K562 (cell line): ENCODE data around the gene MYMX. TPM values are rescaled to one million over a fixed set of nuclear protein-coding genes. Genes with fewer than 3 reads are reported as not detected.

ENCODE experiments used
- ADNP ChIP-seq: fragments of 200-800 bp; sonication (Bioruptor generic); IDR thresholded peaks from 2 replicates; pipeline ENCODE4 v1.6.1; 2016; ENCODE audit warnings: missing genetic modification characterization, missing compliant biosample characterization
- BHLHE40 ChIP-seq: IDR thresholded peaks from 2 replicates; pipeline ENCODE4 v1.6.1; 2011; ENCODE audit warnings: low read length, improper control_type of control experiment
- BRCA1 ChIP-seq, 2 experiments: fragments of 450-650 bp in 1 of 2; sonication (generic) in 1 of 2; formaldehyde crosslinking in 1 of 2; IDR thresholded peaks; 2 replicates each; pipeline versions ENCODE4 v1.5.0 to v1.6.1; 2017 to 2020; ENCODE audit warnings: mild to moderate bottlenecking in 1 of 2, missing genetic modification reagents in 1 of 2
- CEBPB ChIP-seq: fragments of 450-650 bp; IDR thresholded peaks from 2 replicates; pipeline ENCODE4 v1.6.1; 2016; ENCODE audit warnings: missing genetic modification characterization, missing compliant biosample characterization
- CEBPG ChIP-seq, 3 experiments: fragments of 200-800 bp in 1 of 3; sonication (Bioruptor generic) in 1 of 3; sonication (generic) in 1 of 3; formaldehyde crosslinking in 1 of 3; IDR thresholded peaks in 2 of 3; conservative IDR thresholded peaks in 1 of 3; 2 replicates each; pipeline versions ENCODE4 v1.6.1 to v1.8.0; 2016 to 2022; ENCODE audit warnings: missing compliant biosample characterization in 2 of 3, missing genetic modification characterization in 2 of 3, mild to moderate bottlenecking in 1 of 3, missing genetic modification reagents in 1 of 3
- E2F6 ChIP-seq, 2 experiments: IDR thresholded peaks; 2 replicates each; pipeline ENCODE4 v1.6.1; 2011; ENCODE audit warnings: borderline replicate concordance in 1 of 2, control low read depth in 1 of 2, low read depth in 1 of 2, low read length in 1 of 2, mild to moderate bottlenecking in 1 of 2, mixed read lengths in 1 of 2, moderate library complexity in 1 of 2; ENCODE audit not compliant: insufficient read depth in 1 of 2, insufficient read length in 1 of 2, poor library complexity in 1 of 2, severe bottlenecking in 1 of 2; ENCODE audit errors: extremely low read depth in 1 of 2
- GATAD2B ChIP-seq: fragments of 450-650 bp; IDR thresholded peaks from 2 replicates; pipeline ENCODE4 v1.6.1; 2017; ENCODE audit warnings: mild to moderate bottlenecking, borderline replicate concordance
- KLF13 ChIP-seq: fragments of 450-650 bp; IDR thresholded peaks from 2 replicates; pipeline ENCODE4 v1.6.1; 2016; ENCODE audit warnings: missing genetic modification characterization, low read depth, mild to moderate bottlenecking, missing compliant biosample characterization, moderate library complexity, borderline replicate concordance
- L3MBTL2 ChIP-seq: fragments of 450-650 bp; IDR thresholded peaks from 2 replicates; pipeline ENCODE4 v1.6.1; 2016; ENCODE audit warnings: mild to moderate bottlenecking, moderate library complexity
- MBD1 ChIP-seq: fragments of 250-450 bp; sonication (Bioruptor Pico); IDR thresholded peaks from 2 replicates; pipeline ENCODE4 v1.8.0; 2022; ENCODE audit warnings: inconsistent platforms
- NFYB ChIP-seq: IDR thresholded peaks from 2 replicates; pipeline ENCODE4 v1.6.1; 2011; ENCODE audit warnings: mild to moderate bottlenecking, moderate library complexity; ENCODE audit not compliant: insufficient read length; ENCODE audit errors: extremely low read depth
- PHF21A ChIP-seq: fragments of 450-650 bp; IDR thresholded peaks from 2 replicates; pipeline ENCODE4 v1.6.1; 2017; ENCODE audit warnings: low read depth, borderline replicate concordance
- PML ChIP-seq: IDR thresholded peaks from 2 replicates; pipeline ENCODE4 v1.6.1; 2012; ENCODE audit warnings: low read length, inconsistent platforms
- PYGO2 ChIP-seq: fragments of 450-650 bp; IDR thresholded peaks from 2 replicates; pipeline ENCODE4 v1.6.1; 2016; ENCODE audit warnings: mild to moderate bottlenecking, missing genetic modification characterization, moderate library complexity, missing compliant biosample characterization
- RBM39 ChIP-seq: fragments of 200-400 bp; formaldehyde crosslinking; optimal IDR thresholded peaks from 2 replicates; pipeline ENCODE3; 2018; ENCODE audit warnings: low read depth, low read length
- RCOR1 ChIP-seq, 2 experiments: IDR thresholded peaks; 2 replicates each; pipeline ENCODE4 v1.6.1; 2012; ENCODE audit warnings: low read depth in 2 of 2, low read length in 2 of 2, borderline replicate concordance in 1 of 2, improper control_type of control experiment in 1 of 2
- SAP30 ChIP-seq: fragments of 200-600 bp; sonication (generic); IDR thresholded peaks from 2 replicates; pipeline ENCODE4 v1.6.1; 2012; ENCODE audit warnings: borderline replicate concordance, low read depth, mild to moderate bottlenecking, moderate library complexity, low read length, control low read depth, inconsistent platforms; ENCODE audit not compliant: insufficient read depth, poor library complexity, severe bottlenecking
- SETDB1 ChIP-seq: IDR thresholded peaks from one replicate; pipeline ENCODE4 v1.6.1; 2012; ENCODE audit warnings: low read length, control low read depth, inconsistent platforms
- SIX5 ChIP-seq, 2 experiments: IDR thresholded peaks; 2 replicates each; pipeline ENCODE4 v1.6.1; 2011; ENCODE audit warnings: low read length in 2 of 2, borderline replicate concordance in 1 of 2, low read depth in 1 of 2, mild to moderate bottlenecking in 1 of 2, moderate library complexity in 1 of 2; ENCODE audit not compliant: insufficient read depth in 1 of 2
- SLC30A9 ChIP-seq: fragments of 250-450 bp; sonication (Bioruptor Pico); IDR thresholded peaks from 2 replicates; pipeline ENCODE4 v1.8.0; 2022; ENCODE audit warnings: mild to moderate bottlenecking, moderate library complexity
- SOX6 ChIP-seq: fragments of 450-650 bp; IDR thresholded peaks from 2 replicates; pipeline ENCODE4 v1.6.1; 2014; ENCODE audit warnings: mild to moderate bottlenecking
- TARDBP ChIP-seq: fragments of 450-650 bp; IDR thresholded peaks from 2 replicates; pipeline ENCODE4 v1.6.1; 2016
- TRIM24 ChIP-seq, 2 experiments: fragments of 450-650 bp; IDR thresholded peaks; 2 replicates each; pipeline ENCODE4 v1.6.1; 2016
- ZNF668 ChIP-seq: fragments of 250-450 bp; sonication (Bioruptor Pico); IDR thresholded peaks from 2 replicates; pipeline ENCODE4 v1.8.0; 2022; ENCODE audit warnings: mild to moderate bottlenecking, inconsistent platforms
- polyA plus RNA-seq, 8 experiments: library from polyadenylated mRNA; depleted of rRNA in 4 of 8; stranded (reverse) in 5 of 8; unstranded in 3 of 8; fragments of >200 nt; fragmentation: Nextera tagmentation in 2 of 8; fragmentation: Illumina TruSeq in 1 of 8; extraction: Ambion mirVana in 2 of 8; extraction: Trizol in 1 of 8; gene quantifications; 2 replicates each; pipeline versions ENCODE4 v1.2.1 to v1.2.3, GENCODE V29; 2011 to 2014; ENCODE audit warnings: inconsistent platforms in 1 of 8, missing spikeins in 1 of 8
- total RNA-seq, 7 experiments: library from RNA; depleted of rRNA in 6 of 7; stranded (reverse); fragments of >200 nt in 6 of 7; fragmentation: Illumina TruSeq in 2 of 7; extraction: Trizol in 2 of 7; gene quantifications; 2 replicates each; pipeline versions ENCODE4 v1.2.1 to v1.2.3, GENCODE V29; 2011 to 2021; ENCODE audit warnings: low replicate concordance in 1 of 7

Gene MYMX
- total and polyA plus RNA-seq, 9 of the 15 experiments (the other 6 are each of a cell fraction or from before 2014, with no cell fraction given) = 0.12 TPM; not detected in 8

- TF ChIP-seq SLC30A9 (no peak), SIX5 (IDR thresholded peaks at IDR 0.05; ENCODE audit: borderline replicate concordance in 1 of 2, insufficient read depth in 1 of 2, low read depth in 1 of 2, low read length in 2 of 2) (0 out of 4 replicates have a peak, but pooled peaks have one; percentile 2 to 34), GATAD2B (peak; percentile 40; the same call in 1 of the 2 replicates), RCOR1 (IDR thresholded peaks at IDR 0.05; ENCODE audit: borderline replicate concordance in 1 of 2, low read depth in 2 of 2, low read length in 2 of 2) (peak; percentile 40 to 47; a peak in 1 of 4 replicates), TRIM24 (IDR thresholded peaks at IDR 0.05) (peak in 1 of 2 experiments; percentile 54; a peak in 1 of 4 replicates), SOX6 (peak; percentile 90), RBM39 (peak; percentile 64), CEBPG (CRISPR knock-in tag; IDR thresholded peaks at IDR 0.05) (peak; percentile 26; the same call in 1 of the 2 replicates), CEBPG (tag; conservative IDR thresholded peaks at IDR 0.05 in 1 of 2, IDR thresholded peaks at IDR 0.05 in 1 of 2) (no peak), KLF13 (0 out of 2 replicates have a peak, but pooled peaks have one; percentile 9), SAP30 (peak; percentile 99), CEBPB (tag) (no peak), E2F6 (IDR thresholded peaks at IDR 0.05; ENCODE audit: borderline replicate concordance in 1 of 2, extremely low read depth in 1 of 2, insufficient read depth in 1 of 2, insufficient read length in 1 of 2, low read depth in 1 of 2, low read length in 1 of 2, poor library complexity in 1 of 2, severe bottlenecking in 1 of 2) (peak; percentile 13 to 77), ZNF668 (no peak), ADNP (tag) (no peak), PML (no peak), TARDBP (0 out of 2 replicates have a peak, but pooled peaks have one; percentile 14), PHF21A (no peak), NFYB (no peak), SETDB1 (no peak), MBD1 (no peak), L3MBTL2 (peak; percentile 51), PYGO2 (tag) (no peak), BRCA1 (IDR thresholded peaks at IDR 0.05) (no peak), BRCA1 (CRISPR knock-in tag; IDR thresholded peaks at IDR 0.05) (peak; percentile 8; the same call in 1 of the 2 replicates), BHLHE40 (peak; percentile 80)
Measured at GRCh38 chr6:44247338-44248302, 30.9 kb downstream of the MYMX start (continued).
